ENCODE data around the gene PAK4. TPM values are rescaled to one million over a fixed set of nuclear protein-coding genes. Genes with fewer than 3 reads are reported as not detected.
"Not testable (repeated sequence)": the region's sequence is repeated elsewhere in the genome, so short reads cannot be mapped to it uniquely, and the experiment has no call there.

The PAK4 gene
- total RNA-seq, 1 donor from 2014 or later: 40.8 TPM

DNA sequence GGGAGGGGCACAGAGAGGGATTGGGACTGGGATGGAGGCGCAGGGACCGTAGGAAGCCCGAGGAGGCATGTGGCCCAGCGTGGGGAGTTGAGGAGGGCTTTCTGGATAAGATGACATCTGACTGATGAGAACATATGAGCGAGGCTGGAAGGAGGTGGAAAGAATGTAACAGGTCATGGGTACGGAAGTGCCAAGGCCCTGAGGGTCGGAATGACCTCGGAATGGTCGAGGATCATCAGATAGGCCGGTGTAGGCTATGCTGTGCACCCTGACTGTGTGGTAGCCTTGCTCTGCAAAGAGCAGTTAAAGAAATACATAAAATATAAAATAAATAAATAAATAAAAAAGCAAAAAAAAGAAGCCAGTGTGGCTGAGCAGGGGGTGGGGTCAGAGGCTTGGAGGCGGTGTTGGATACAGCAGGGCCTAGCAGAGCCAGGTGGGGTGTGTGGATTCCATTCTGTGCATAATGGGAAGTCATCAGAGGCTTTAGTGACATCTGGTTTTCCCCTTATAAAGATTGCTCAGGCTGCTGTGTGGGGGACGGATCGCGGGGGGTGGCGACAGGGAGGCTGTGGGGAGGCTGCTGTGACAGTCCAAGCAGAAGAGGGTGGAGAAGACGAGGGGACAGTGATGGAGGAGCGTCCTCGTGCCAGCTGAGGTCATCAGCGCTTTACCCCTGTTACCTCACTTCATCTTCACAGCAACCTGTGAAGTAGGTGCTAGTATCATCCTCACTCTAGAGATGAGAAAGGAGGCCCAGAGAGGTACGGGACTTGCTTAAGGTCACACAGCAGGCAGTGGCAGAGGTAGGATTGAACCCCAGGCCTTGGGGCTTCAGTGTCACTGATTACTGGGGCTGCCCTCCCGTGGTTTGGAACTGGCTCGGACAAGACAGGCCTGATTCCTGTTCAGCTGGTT lies 5.0 kb downstream of the PAK4 start:
- peak; percentile 45 for ATAC-seq

DNA sequence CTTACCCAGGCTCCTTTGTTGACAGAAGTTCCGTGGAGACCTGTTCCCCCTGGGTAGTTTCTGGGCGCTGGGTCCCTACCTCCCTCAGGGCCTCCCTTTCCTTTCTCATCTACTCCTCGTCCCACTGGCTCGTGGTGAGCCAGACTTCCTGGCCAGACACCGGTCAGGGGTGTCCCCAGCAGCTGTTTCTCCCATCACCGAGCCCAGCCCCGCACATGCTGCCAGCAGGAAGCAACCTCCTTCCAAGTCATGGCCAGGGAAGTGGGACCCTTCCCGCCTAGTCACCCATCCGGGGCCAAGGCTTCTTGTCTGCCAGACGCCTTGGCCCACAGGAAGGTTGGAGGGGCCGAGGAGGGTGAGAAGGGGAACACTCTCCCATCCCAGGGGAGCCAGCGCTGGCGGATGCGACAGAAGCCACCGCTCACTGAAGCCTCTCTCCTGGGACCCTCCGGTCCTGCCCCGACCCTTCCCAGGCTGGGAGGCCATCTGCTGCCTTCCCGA lies 5.7 kb downstream of the PAK4 start:
- no peak for ATAC-seq

DNA sequence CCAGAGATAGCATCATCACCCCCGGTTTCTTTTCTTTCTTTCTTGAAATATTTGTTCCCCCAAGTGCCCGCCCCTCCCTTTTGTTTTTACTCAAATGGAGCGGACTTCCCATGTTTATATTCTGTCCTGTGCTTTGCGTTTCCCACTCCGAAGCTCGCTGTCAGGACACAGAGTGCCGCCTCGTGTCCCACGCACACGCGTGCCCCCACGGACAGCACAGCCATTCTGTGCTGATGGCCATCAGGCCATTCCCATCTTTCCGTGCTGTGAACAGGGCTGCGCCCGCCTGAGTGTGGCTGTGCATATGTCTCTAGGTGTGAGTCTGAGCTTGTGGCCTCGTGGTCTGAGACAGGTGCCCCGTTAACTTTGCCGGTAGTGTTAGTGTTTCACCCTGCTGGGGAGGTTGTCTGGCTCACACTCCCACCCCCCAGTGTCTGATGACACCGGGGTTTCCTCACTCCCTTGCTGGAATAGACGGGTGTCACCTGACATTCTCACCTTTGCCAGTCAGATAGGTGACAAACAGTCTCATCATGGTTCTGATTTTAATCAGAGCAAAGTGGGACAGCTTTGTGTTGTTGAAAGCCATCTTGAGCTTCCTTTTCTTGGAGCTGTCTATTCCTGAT lies 6.9 kb downstream of the PAK4 start:
- no peak for ATAC-seq

DNA sequence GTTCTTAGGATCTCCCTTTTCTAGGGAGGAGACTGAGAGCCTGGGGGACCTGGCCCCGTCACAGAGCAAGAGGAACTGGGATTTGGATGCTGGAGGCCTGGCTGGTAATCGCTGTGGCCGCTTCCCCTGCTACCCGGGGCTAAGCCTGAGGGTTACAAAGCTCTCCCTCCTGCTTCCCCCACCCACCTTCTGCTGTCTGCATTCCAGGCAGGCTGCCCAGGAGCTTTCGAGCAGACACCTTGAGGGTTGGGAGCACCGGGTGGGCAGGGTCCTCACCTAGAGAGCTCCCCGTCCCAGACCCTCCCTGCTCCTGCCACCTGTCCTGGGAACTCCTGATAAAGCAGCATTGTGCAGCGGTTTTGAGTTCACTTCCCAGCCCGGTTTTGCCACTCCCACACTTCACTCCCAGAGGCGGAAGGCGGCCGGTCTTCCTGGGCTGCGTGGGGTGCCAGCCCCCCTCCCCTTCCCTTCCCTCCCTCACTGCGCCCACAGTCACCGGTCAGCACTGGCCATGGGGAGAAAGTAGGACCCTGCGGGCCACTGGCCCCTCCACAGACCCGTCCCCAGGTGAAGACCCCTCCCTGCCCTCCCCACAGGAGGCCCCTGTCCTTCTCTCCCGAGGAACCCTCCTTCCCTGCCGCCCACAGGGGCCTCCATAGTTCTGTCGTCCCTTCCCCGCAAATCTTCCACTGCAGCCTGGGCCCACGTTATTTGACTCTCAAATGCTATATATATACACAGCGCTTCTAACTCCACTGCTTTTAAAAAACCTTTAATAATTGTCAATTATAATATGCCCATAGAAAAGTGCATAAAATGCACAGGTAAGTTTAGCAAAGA lies 8.1 kb downstream of the PAK4 start:
- ATAC-seq: no peak

DNA sequence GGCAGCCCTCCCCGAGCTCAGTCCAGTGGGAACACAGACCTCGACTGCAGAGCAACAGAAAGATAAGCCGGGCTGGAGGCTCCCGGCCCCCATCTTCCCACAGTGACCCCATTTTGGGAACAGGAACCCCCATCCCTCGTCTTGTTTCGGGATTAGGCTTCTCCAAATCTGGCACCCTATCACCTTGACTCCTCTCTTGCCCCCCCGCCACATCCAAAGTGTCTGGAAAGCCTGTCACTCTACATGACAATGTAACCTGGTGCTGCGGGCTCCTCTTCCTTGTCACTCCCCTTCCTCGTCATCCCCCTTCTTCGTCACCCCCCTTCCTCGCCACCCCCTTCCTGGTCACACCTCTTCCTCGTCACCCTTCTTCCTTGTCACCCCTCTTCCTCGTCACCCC lies 10.1 kb downstream of the PAK4 start:
- ATAC-seq: no peak

DNA sequence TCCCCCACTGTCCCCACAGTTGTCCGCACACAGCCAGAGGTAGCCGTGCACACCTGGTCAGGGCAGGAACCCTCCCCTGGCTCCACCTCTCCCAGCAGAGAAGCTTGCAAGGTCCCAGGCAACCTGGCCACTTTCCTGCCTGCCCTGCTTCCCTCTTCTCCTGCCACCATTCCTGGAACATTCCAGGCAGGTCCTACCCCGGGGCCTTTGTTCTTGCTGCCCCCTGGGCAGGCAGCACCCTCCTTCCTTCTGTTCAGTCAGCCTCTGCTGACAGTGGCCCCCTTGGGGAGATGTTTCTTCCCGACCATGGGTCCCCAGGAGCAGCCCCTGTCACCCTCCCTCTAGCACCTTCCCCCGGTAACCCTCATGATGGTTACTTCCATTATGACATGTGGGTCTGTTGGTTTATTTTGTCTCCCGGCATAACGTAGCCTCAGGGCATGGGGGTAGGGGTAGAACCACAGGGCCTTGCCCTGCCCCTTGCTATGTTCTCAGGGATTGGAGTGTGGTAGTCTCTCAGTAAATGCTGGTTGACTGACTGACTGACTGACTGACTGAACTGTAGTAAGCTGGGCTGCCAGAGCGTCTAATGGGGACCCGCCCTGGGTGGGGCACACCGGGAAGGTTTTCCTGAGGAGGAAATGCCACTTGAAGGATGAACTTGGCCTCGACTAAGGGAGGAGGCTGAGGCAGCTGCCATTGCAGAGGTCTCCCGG lies 10.8 kb downstream of the PAK4 start:
- ATAC-seq: peak; percentile 65

DNA sequence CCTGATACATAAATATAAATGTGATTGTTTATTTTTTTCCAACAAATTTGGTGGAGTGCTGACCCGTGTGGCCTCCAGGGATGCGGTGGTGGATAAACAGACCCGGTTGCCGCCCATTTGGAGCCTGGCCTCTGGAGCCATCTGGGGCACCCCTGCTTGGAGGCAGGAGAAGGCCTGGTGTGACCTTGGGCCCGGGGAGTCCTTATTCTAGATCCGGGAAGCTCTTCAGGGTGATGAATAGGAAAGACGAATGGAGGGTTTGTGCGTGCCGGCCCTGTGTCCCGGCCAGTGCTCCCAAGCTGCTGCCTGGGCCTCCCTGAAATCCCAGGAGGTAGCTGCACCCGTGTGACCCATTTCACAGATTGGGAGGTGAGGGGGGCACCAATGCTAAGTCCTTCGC lies 11.5 kb downstream of the PAK4 start:
- no peak for ATAC-seq

DNA sequence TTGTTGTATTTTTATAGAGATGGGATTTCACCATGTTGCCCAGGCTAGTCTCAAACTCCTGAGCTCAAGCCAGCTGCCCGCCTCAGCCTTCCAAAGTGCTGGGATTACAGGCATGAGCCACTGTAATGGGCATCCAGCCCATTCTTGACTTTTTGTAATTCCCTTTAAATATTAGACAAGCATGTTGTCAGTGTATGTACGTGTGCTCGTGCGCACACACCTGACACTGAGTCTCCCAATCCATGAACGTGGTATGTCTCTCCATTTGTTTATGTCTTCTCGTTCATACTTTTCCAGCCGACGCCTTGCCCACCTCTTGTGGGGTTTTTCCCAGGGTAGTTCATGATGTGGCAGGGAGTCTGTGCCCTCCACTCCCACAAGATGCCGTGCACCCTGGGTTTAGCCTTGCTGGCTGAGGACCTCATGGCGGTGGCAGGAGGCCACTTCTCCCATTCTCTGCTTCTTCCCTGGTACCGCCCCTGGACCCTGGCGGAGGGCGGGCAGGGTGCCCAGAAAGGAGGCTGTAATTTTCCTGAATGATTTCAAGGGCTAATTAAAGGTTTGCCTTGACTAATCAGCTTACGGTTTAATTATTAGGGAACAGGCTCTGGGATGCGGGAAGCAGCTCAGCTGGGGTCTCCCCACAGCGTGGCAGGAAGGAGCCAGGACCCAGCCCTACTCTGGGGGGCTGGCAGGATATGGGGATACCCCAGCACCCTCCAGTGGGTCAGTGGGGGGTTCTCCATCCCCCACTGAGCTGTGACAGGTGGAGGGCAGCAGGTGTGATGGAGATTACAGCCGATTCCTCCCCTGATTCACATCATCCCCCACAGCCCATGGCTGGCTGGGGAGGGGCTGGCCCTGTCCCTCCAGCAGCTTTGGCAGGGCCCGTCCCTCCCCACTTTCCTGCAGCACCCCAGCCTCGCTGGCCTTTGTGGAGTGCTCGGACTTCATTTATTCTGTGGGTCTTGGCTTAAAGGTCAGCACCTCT lies 12.9 kb downstream of the PAK4 start:
- peak; percentile 18 for ATAC-seq

DNA sequence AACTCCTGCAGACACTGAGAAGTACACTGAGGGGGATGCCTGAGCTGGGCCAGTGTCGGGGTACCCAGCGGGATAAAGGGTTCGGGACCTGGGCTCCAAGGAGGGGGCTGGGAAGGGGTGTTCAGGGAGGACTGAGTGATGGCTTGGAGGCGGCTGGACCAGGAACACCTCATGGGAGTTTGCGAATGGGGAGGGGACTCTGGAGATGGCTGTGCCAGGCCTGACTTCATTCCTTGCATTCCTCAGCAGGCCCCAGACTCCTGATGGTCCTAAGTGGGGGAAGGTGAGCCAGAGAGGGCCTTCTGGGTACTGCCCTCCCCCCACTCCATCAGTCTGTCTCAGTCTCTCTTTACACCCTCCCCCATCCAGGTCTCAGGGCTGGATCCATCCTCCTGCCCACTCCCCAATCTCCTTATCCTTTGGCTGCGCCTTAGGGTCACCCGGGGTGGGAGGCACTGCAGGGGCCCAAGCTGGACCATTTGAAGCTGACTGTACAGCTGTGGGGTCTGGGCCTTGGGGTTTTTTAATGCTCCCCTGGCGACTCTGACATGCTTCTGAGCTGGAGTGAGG lies 13.8 kb downstream of the PAK4 start:
- no peak for ATAC-seq

DNA sequence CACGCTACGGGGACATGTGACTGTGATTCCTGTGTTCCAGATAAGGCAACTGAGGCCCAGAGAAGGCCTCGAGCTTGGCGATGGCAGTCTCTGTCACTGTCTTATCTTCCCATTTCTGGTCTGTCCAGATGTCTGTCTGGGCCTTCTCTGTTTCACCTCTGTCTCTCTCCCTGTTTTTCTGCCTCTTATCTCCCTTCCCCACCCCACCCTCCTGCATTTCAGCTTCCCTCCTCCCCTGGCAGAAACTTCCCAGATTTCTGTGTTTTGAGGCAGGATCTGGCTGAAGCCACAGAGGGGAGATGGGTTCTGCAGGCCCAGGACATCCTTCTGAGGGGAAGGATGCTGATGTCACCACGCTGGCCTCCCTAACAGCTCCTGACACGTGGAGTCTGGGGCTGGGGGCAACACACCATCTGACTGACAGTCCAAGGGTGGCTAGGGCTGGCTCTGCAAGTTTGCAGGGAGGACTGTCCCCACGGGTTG lies 14.4 kb downstream of the PAK4 start:
- no peak for ATAC-seq

DNA sequence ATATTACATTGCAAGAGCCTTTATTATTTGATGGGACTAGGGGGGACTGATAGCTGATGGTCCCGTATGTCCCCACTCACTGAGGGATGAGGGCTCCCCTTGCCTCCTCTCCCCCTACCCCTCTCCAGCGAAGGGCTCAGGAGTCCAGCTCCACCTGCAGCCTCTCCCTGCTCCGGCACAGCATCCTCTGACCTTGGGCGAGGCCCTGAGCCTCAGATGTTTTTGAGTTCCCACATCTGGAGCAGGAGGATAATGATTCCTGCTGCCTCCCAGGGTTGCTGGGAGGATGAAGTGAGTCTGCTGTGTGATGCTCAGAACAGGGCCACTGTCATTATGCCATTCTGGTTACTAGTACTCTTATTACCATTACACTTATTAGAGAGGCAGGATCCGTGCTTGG lies 15.0 kb downstream of the PAK4 start:
- no peak for ATAC-seq

DNA sequence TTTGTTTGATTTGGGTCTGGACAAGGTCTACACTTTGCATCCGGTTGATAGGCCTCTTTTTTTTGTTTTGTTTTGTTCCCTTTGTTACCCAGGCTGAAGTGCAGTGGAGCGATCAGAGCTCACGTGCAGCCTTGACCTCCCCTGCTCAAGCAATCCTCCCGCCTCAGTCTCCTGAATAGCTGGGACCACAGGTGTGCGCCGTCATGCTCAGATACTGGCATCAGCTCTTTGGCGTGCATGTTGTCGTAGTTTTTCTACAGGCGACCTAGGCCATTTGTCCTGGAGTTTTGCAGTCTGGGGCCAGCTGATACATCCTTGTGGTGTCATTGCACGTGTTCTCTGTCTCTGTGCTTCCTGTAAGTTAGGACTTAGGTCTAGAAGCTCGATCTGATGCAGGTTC lies 16.3 kb downstream of the PAK4 start:
- no peak for ATAC-seq

DNA sequence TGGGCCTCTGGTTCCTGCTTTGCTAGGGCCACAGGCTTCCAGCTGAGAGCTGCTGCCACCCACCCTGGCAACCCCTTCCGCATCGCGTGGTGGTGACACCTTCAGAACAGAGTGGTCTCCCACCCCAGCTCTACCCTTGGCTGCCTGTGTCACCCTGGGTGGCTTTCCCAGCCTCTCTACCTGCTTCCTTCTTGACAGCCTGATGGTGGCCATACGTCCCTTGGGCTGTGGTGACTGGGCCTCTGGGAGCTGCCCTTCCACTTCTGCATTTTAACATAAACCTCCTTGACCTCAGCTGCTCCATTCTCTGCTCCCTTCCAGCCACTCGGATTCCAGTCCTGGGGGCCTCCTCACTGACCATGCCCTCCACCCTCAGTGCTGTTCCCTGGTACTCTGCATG lies 17.0 kb downstream of the PAK4 start:
- ATAC-seq: no peak

DNA sequence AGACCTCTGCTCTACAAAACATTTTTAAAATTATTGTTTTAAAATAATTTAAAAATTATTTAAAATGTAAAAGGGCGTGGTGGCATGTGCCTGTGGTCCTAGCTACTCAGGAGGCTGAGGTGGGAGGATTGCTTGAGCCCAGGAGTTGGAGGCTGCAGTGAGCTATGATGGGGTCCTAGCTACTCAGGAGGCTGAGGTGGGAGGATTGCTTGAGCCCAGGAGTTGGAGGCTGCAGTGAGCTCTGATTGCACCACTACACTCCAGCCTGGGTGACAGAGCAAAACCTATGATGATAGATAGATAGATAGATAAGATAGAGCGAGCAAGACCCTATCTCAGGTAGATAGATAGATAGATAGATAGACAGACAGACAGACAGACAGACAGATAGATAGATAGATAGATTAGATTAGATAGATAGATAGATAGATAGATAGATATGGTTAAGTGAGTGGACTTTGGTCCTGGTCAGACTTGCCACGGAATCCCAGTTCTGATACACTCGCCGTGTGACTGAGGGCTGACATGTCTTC lies 18.2 kb downstream of the PAK4 start:
- not testable (repeated sequence) for ATAC-seq

DNA sequence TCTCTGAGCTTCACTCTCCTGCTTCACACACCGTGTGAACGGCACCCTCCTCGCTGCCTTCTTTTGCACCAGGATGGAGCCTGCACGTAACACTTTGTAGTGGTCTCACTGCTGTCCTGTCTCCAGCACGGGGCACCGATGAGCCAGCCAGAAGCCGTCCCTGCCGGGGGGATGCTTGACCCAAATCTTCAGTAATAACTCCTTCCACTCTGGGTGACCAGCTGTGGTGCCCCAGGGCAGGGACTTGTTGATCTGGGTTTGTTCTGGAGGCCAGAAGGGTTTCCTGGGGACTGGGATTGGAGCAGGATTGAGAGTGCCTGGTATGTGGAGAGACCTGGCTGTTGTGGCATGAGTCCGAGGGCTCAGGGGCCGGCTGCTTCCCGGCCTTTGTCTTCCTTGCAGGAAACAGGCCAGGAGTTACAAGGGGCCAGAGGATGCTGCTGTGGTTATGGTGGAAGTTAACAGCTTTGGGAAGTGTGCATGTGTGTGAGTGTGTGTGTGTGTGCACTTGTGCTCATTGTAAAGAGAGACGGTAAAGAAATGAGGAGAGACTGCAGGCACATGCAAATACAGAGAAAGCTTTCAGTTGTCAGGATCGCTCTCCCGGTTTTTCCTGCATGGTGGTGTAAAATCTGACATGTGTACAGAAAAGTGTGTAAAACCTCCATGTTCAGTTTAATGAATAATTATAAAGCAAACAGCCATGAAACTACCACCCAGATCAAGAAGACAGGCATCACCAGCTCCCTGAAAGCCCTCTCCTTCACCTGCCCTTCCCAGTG lies 18.9 kb downstream of the PAK4 start:
- peak; percentile 29 for ATAC-seq

DNA sequence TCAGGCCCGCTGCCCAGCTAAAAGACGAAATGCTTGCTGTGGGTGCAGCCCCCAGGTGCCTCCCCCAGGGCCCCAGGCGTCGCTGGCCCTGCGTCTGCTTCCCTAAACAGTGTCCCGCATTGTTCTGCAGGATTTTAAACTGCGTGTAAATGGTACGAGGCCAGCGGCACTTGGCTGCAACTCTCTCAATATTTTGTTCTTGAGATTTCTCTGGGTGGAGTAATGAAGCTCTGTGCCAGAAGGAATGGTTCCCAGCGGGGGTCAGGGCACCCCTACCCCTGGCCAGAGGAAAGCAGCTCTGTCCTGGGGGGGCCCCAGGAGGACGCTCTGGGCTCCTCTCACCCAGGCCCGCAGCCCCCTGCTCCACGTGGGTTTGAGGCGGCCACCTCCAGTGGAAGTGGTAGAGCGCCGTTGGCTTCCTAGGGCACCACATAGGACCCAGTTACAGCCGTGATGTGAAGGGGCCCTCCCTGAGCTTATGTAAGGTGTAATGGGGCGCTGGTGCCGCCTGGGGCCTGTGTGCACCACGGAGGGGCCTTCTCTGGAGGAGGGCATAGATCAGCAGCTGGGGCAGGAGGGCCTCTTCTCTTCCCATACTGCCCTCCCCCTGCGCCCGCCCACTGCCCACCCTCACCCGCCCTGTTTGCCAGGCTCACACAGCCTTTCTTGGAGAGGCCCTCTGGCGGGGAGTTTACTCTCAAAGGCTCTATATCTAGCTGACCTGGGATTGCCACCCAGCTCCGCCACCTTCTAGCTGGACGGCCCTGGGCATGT lies 19.8 kb downstream of the PAK4 start:
- ATAC-seq: peak; percentile 17

DNA sequence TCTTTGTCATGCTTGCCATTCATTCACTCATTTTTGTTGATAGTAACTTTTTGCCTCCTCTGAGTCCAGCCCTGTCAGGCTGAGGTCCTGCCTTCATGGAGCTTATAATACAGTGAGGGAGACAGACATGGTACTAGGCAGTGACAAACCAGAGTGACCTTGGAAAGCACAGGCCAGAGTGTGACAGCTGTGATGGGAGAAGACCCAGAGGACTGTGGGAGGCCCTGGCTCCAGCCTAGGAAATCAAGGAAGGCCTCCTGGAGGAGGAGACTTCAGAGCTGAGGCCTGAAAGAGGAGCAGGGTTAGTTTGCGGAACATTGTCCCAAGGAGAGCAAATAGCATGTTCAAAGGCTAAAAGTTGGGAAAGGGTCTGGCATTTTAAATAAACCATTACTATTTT lies 20.5 kb downstream of the PAK4 start:
- ATAC-seq: no peak

DNA sequence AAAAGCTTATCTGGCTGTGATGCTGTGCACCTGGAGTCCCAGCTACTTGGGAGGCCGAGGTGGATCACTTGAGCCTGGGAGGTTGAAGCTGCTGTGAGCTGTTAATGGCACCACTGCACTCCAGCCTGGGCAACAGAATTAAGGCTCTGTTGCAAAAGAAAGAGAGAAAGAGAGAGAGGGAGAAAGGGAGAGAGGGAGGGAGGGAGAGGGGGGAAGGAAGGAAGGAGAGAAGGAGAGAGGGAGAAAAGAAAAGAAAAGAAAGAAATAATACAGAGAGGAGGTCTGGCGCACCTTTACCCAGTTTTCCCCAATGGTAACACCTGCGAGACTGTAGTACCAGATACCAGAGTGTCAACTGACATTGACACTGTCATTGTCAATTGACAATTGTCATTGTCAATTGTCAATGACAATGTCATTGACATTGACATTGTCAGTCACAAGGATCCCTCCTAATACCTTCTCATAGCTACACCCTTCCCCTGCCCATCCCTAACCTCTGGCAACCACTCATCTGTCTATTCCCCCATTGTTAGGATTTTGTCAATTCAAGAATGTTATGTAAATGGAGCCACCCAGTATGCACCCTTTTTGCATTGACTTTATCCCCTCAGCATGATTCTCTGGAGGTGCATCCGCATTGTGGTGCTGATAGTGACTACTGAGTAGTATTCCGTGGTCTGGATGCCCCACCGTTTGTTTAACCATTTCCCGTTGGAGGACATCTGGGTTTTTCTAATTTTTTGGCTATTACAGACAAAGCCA lies 21.3 kb downstream of the PAK4 start:
- no peak for ATAC-seq
